IMR-90 (cell line): Measurements from ENCODE around the gene TAAR5. TPM values are rescaled to one million over a fixed set of nuclear protein-coding genes. Genes with fewer than 3 reads are reported as not detected.

Experiments
- ATAC-seq: fragments of 200-7000 bp; cut with Tn5 transposase; 2 replicates; pipeline ENCODE4 v1.9.1; 2020; ENCODE audit warnings: low read depth, mild to moderate bottlenecking, moderate library complexity
- BruUV-seq: library from RNA; stranded (reverse); fragments of 400-500 nt; replicated peaks from 2 replicates; lab custom pipeline; 2021; lab: Mats Ljungman, UMichigan
- CTCF ChIA-PET: fragments of 300-600 bp; formaldehyde crosslinking; extraction: SDS; loops from one replicate; lab custom pipeline; 2021; ENCODE audit warnings: antibody characterized with exemption; lab: Yijun Ruan, JAX
- POLR2A ChIA-PET: fragments of 300-600 bp; sonication (Branson Sonifier 250); formaldehyde crosslinking; loops from one replicate; lab custom pipeline; 2022; ENCODE audit warnings: antibody characterized with exemption; ENCODE audit not compliant: unreplicated experiment; lab: Charles Lee
- DNase-seq: peaks from one replicate; pipeline ENCODE4 v3.0.0; 2013
- H2AFZ ChIP-seq: replicated peaks from 2 replicates; pipeline ENCODE3; 2013; ENCODE audit warnings: low read length, mild to moderate bottlenecking; ENCODE audit not compliant: poor library complexity
- H2AK5ac ChIP-seq: 2 replicates; pipeline ENCODE4 v1.6.1; 2013; ENCODE audit warnings: low read depth, low read length, inconsistent platforms
- H2AK9ac ChIP-seq: replicated peaks from 2 replicates; pipeline ENCODE3; 2013; ENCODE audit warnings: mild to moderate bottlenecking, low read depth, low read length, moderate library complexity; ENCODE audit not compliant: poor library complexity
- H2BK120ac ChIP-seq: 2 replicates; pipeline ENCODE4 v1.6.1; 2013; ENCODE audit warnings: low read depth, low read length, inconsistent platforms
- H2BK15ac ChIP-seq: 3 replicates; pipeline ENCODE4 v1.6.1; 2013; ENCODE audit warnings: low read depth, low read length, inconsistent platforms
- H2BK20ac ChIP-seq: 2 replicates; pipeline ENCODE4 v1.6.1; 2013; ENCODE audit warnings: low read depth, mild to moderate bottlenecking, inconsistent platforms, low read length, moderate library complexity
- H2BK5ac ChIP-seq: 2 replicates; pipeline ENCODE4 v1.6.1; 2013; ENCODE audit warnings: mild to moderate bottlenecking, low read depth, low read length, inconsistent platforms; ENCODE audit not compliant: poor library complexity, severe bottlenecking
- H3K14ac ChIP-seq: replicated peaks from 2 replicates; pipeline ENCODE4 v1.6.1; 2013; ENCODE audit warnings: low read depth, low read length, inconsistent platforms
- H3K18ac ChIP-seq: 2 replicates; pipeline ENCODE4 v1.6.1; 2013; ENCODE audit warnings: low read depth, low read length, control low read depth
- H3K23ac ChIP-seq: 2 replicates; pipeline ENCODE4 v1.6.1; 2013; ENCODE audit warnings: low read depth, low read length, inconsistent platforms
- H3K27ac ChIP-seq: 2 replicates; pipeline ENCODE4 v1.5.1; 2013; ENCODE audit warnings: mild to moderate bottlenecking, control low read depth, low read length; ENCODE audit not compliant: insufficient read depth
- H3K27me3 ChIP-seq: 2 replicates; pipeline ENCODE4 v1.6.1; 2013; ENCODE audit warnings: low read length; ENCODE audit not compliant: control insufficient read depth, insufficient read depth
- H3K36me3 ChIP-seq: 2 replicates; pipeline ENCODE4 v1.6.1; 2013; ENCODE audit warnings: low read length, mixed read lengths; ENCODE audit not compliant: control insufficient read depth, insufficient read depth
- H3K4ac ChIP-seq: 2 replicates; pipeline ENCODE4 v1.6.1; 2013; ENCODE audit warnings: low read depth, low read length, inconsistent platforms
- H3K4me1 ChIP-seq: 2 replicates; pipeline ENCODE4 v1.6.1; 2013; ENCODE audit warnings: low read length, mixed read lengths; ENCODE audit not compliant: control insufficient read depth, insufficient read depth
- H3K4me2 ChIP-seq: 2 replicates; pipeline ENCODE4 v1.6.1; 2013; ENCODE audit warnings: low read depth, mild to moderate bottlenecking, control low read depth, low read length, moderate library complexity
- H3K4me3 ChIP-seq: 2 replicates; pipeline ENCODE4 v1.5.1; 2013; ENCODE audit warnings: low read depth, mild to moderate bottlenecking, control low read depth, low read length, moderate library complexity; ENCODE audit not compliant: insufficient read depth
- H3K56ac ChIP-seq: 2 replicates; pipeline ENCODE4 v1.6.1; 2013; ENCODE audit warnings: low read length, inconsistent platforms; ENCODE audit not compliant: insufficient read depth; ENCODE audit errors: extremely low read depth
- H3K79me1 ChIP-seq, 2 experiments: 2 replicates each; pipeline ENCODE4 v1.6.1; 2013; ENCODE audit warnings: low read length in 2 of 2, inconsistent platforms in 1 of 2, low read depth in 1 of 2
- H3K9ac ChIP-seq: 2 replicates; pipeline ENCODE4 v1.6.1; 2013; ENCODE audit warnings: low read depth, low read length, control low read depth
- H3K9me1 ChIP-seq: 2 replicates; pipeline ENCODE4 v1.6.1; 2013; ENCODE audit warnings: low read length, inconsistent platforms; ENCODE audit not compliant: insufficient read depth
- H3K9me3 ChIP-seq: 2 replicates; pipeline ENCODE4 v1.6.1; 2013; ENCODE audit warnings: low read length; ENCODE audit not compliant: control insufficient read depth, insufficient read depth
- H4K20me1 ChIP-seq: 2 replicates; pipeline ENCODE4 v1.6.1; 2013; ENCODE audit warnings: low read length, inconsistent platforms; ENCODE audit not compliant: insufficient read depth
- H4K5ac ChIP-seq: 2 replicates; pipeline ENCODE4 v1.6.1; 2013; ENCODE audit warnings: mild to moderate bottlenecking, low read depth, low read length, control low read depth
- H4K8ac ChIP-seq, 2 experiments: 2 replicates each; pipeline ENCODE4 v1.6.1; 2013; ENCODE audit warnings: low read depth in 2 of 2, low read length in 2 of 2, control low read depth in 1 of 2, inconsistent platforms in 1 of 2
- H4K91ac ChIP-seq: 2 replicates; pipeline ENCODE4 v1.6.1; 2013; ENCODE audit warnings: low read depth, low read length, inconsistent platforms; ENCODE audit not compliant: insufficient read depth
- BHLHE40 ChIP-seq: fragments of 150-350 bp; IDR thresholded peaks from 2 replicates; pipeline ENCODE4 v1.6.1; 2016; ENCODE audit warnings: mild to moderate bottlenecking, low read depth, low read length
- CEBPB ChIP-seq: IDR thresholded peaks from 2 replicates; pipeline ENCODE4 v1.6.1; 2012; ENCODE audit warnings: low read depth, low read length, improper control_type of control experiment
- CHD1 ChIP-seq: IDR thresholded peaks from 2 replicates; pipeline ENCODE4 v1.6.1; 2012; ENCODE audit warnings: low read depth, low read length, improper control_type of control experiment
- CTCF ChIP-seq: conservative IDR thresholded peaks from 2 replicates; pipeline ENCODE4 v1.5.1; 2012; ENCODE audit warnings: mild to moderate bottlenecking, low read depth, low read length, improper control_type of control experiment
- ELK1 ChIP-seq: fragments of 150-350 bp; IDR thresholded peaks from 2 replicates; pipeline ENCODE4 v1.6.1; 2016; ENCODE audit warnings: low read depth, mild to moderate bottlenecking, low read length, moderate library complexity, borderline replicate concordance
- FOS ChIP-seq: fragments of 150-350 bp; IDR thresholded peaks from 2 replicates; pipeline ENCODE4 v1.6.1; 2016; ENCODE audit warnings: low read depth, low read length
- MAFK ChIP-seq: IDR thresholded peaks from 2 replicates; pipeline ENCODE4 v1.6.1; 2012; ENCODE audit warnings: low read depth, low read length, improper control_type of control experiment
- MAZ ChIP-seq: IDR thresholded peaks from 2 replicates; pipeline ENCODE4 v1.6.1; 2012; ENCODE audit warnings: low read depth, mild to moderate bottlenecking, low read length, improper control_type of control experiment, moderate library complexity, borderline replicate concordance
- MXI1 ChIP-seq: IDR thresholded peaks from 2 replicates; pipeline ENCODE4 v1.6.1; 2012; ENCODE audit warnings: low read depth, mild to moderate bottlenecking, low read length, moderate library complexity, borderline replicate concordance
- NFE2L2 ChIP-seq: fragments of 150-350 bp; IDR thresholded peaks from 2 replicates; pipeline ENCODE4 v1.6.1; 2016; ENCODE audit warnings: low read depth, mild to moderate bottlenecking, low read length
- POLR2A ChIP-seq: IDR thresholded peaks from 2 replicates; pipeline ENCODE4 v1.6.1; 2012; ENCODE audit warnings: mild to moderate bottlenecking, low read depth, low read length
- RAD21 ChIP-seq: IDR thresholded peaks from 2 replicates; pipeline ENCODE4 v1.6.1; 2012; ENCODE audit warnings: low read length, improper control_type of control experiment
- RCOR1 ChIP-seq: IDR thresholded peaks from 2 replicates; pipeline ENCODE4 v1.6.1; 2012; ENCODE audit warnings: mild to moderate bottlenecking, low read length, improper control_type of control experiment; ENCODE audit not compliant: insufficient replicate concordance
- RFX5 ChIP-seq: IDR thresholded peaks from 2 replicates; pipeline ENCODE4 v1.8.0; 2012; ENCODE audit warnings: low read depth, mild to moderate bottlenecking, low read length, moderate library complexity
- SMC3 ChIP-seq: fragments of 150-350 bp; IDR thresholded peaks from 2 replicates; pipeline ENCODE4 v1.6.1; 2016; ENCODE audit warnings: low read depth, mild to moderate bottlenecking, antibody characterized with exemption, low read length, moderate library complexity
- USF2 ChIP-seq: fragments of 150-350 bp; IDR thresholded peaks from 2 replicates; pipeline ENCODE4 v1.6.1; 2017; ENCODE audit warnings: mild to moderate bottlenecking, antibody characterized with exemption, low read length, low read depth
- WGBS, 2 experiments: methylation state at CpG; one replicate each; pipeline versions ENCODE4 v1.1.5 to v1.1.7; 2013; ENCODE audit warnings: missing lambda C conversion rate in 2 of 2; ENCODE audit not compliant: insufficient read length in 1 of 2; ENCODE audit errors: extremely low coverage in 2 of 2; 5-methylcytosine and 5-hydroxymethylcytosine counted together
- dilution Hi-C: fragments of 300-500 bp; cut with HindIII; formaldehyde crosslinking; loops from one replicate; pipeline ENCODE4 v1.14.3; 2018; ENCODE audit warnings: low sequenced_read_pairs; ENCODE audit not compliant: unreplicated experiment
- in situ Hi-C: fragments of 300-500 bp; cut with MboI; formaldehyde crosslinking; loops from 3 replicates; pipeline ENCODE4 v1.14.3; 2019; ENCODE audit warnings: low sequenced_read_pairs, inconsistent platforms, mixed read lengths
- intact Hi-C: fragments of 100-400 bp; cut with micrococcal nuclease; formaldehyde crosslinking; loops from 2 replicates; pipeline ENCODE4 v1.10.0; 2022
- polyA plus RNA-seq, 3 experiments: library from polyadenylated mRNA; depleted of rRNA; stranded (reverse); fragments of >200 nt; gene quantifications; 2 replicates each; pipeline ENCODE4 v1.2.3, GENCODE V29; 2012; ENCODE audit warnings: low replicate concordance in 1 of 3
- total RNA-seq: library from RNA; depleted of rRNA; stranded (reverse); fragments of >200 nt; gene quantifications from 2 replicates; pipeline ENCODE4 v1.2.3, GENCODE V29; 2012

Gene TAAR5
- total and polyA plus RNA-seq, 2 of the 4 experiments (the other 2 are of a cell fraction): not detected

- Histone ChIP-seq H3K9me1 (no peaks in the 10 kb centered on the region), H4K20me1 (no peaks in the 10 kb centered on the region), H3K79me1 (no peaks in the 10 kb centered on the region), H3K9me3 (no peaks in the 10 kb centered on the region), H3K36me3 (no peaks in the 10 kb centered on the region), H2AK9ac (no peak overlapping the region), H2AFZ (no peak overlapping the region), H3K4me1 (no peaks in the 10 kb centered on the region), H4K8ac (no peak overlapping the region), H3K18ac (no peak overlapping the region), H2BK120ac (no peak overlapping the region), H3K23ac (no peak overlapping the region), H3K27me3 (peaks cover 19% of the 10 kb centered on the region), H3K27ac (no peak overlapping the region), H2BK20ac (no peak overlapping the region), H4K91ac (no peak overlapping the region), H3K14ac (no peak overlapping the region), H3K9ac (no peak overlapping the region), H2BK5ac (no peak overlapping the region), H2BK15ac (no peak overlapping the region), H4K5ac (no peak overlapping the region), H3K4me2 (no peak overlapping the region), H3K56ac (no peak overlapping the region; the same call in 1 of the 2 replicates), H3K4ac (no peak overlapping the region), H2AK5ac (no peak overlapping the region), H3K4me3 (no peak overlapping the region)
- no peak for TF ChIP-seq POLR2A
- no peak for TF ChIP-seq RFX5
- no peak for TF ChIP-seq MXI1
- no peak for TF ChIP-seq RAD21
- TF ChIP-seq NFE2L2: no peak
- no peak for TF ChIP-seq CTCF
- TF ChIP-seq BHLHE40: no peak
- TF ChIP-seq MAZ: no peak
- no peak for TF ChIP-seq ELK1
- TF ChIP-seq SMC3: no peak
- TF ChIP-seq MAFK: no peak
- no peak for TF ChIP-seq USF2
- no peak for TF ChIP-seq CHD1
- no peak for TF ChIP-seq CEBPB
- no peak for TF ChIP-seq FOS
- TF ChIP-seq RCOR1: no peak
- BruUV-seq: no TSS peak
- no peak for ATAC-seq
- ChIA-PET CTCF (no interaction called here), POLR2A (no interaction called here)
- dilution Hi-C loops: no loop called here
- in situ Hi-C loops: no loop called here
- no CpG with 5 or more reads among the region's 8 CpGs for WGBS, 2 experiments
- intact Hi-C loops: no loop called here
- DNase-seq: no peak
Observed at GRCh38 chr6:132604635-132605152, 15.2 kb upstream of the TAAR5 start.
